Measurements from ENCODE around the gene CDA. TPM values are rescaled to one million over a fixed set of nuclear protein-coding genes. Genes with fewer than 3 reads are reported as not detected.

Gene CDA
- total and polyA plus RNA-seq, 2 experiments from 2014 or later, result 2.5 to 13.6 TPM

DNA sequence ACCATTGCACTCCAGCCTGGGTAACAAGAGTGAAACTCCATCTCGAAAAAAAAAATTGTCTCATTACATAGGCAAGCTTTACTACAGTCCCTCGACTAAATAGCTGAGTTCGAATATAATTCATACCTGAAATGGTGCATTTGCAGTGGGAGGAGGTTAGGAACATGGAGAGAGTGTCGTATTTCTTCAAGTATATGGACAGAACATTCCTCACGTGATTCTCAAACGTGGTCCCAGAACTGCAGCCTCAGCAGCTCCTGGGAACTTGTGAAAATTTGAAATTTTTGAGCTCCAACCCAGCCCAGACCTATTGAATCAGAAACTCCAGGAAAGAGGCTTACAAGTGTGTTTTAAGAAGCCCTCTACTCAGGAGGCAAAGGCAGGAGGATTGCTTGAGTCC is 7.2 kb downstream of the CDA start:
- no peak for TF ChIP-seq ZNF331 (CRISPR knock-in tag; IDR thresholded peaks at IDR 0.05; ENCODE audit: low read depth)
- no peak for TF ChIP-seq EZH2 (IDR thresholded peaks at IDR 0.05; ENCODE audit: low read depth, unreplicated experiment)
- TF ChIP-seq ZNF114 (CRISPR knock-in tag; IDR thresholded peaks at IDR 0.05), result no peak
- no peak for TF ChIP-seq EZH2phosphoT487 (IDR thresholded peaks at IDR 0.05; ENCODE audit: unreplicated experiment)
- TF ChIP-seq, protein P1, sequence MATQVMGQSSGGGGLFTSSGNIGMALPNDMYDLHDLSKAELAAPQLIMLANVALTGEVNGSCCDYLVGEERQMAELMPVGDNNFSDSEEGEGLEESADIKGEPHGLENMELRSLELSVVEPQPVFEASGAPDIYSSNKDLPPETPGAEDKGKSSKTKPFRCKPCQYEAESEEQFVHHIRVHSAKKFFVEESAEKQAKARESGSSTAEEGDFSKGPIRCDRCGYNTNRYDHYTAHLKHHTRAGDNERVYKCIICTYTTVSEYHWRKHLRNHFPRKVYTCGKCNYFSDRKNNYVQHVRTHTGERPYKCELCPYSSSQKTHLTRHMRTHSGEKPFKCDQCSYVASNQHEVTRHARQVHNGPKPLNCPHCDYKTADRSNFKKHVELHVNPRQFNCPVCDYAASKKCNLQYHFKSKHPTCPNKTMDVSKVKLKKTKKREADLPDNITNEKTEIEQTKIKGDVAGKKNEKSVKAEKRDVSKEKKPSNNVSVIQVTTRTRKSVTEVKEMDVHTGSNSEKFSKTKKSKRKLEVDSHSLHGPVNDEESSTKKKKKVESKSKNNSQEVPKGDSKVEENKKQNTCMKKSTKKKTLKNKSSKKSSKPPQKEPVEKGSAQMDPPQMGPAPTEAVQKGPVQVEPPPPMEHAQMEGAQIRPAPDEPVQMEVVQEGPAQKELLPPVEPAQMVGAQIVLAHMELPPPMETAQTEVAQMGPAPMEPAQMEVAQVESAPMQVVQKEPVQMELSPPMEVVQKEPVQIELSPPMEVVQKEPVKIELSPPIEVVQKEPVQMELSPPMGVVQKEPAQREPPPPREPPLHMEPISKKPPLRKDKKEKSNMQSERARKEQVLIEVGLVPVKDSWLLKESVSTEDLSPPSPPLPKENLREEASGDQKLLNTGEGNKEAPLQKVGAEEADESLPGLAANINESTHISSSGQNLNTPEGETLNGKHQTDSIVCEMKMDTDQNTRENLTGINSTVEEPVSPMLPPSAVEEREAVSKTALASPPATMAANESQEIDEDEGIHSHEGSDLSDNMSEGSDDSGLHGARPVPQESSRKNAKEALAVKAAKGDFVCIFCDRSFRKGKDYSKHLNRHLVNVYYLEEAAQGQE (IDR thresholded peaks at IDR 0.05; ENCODE audit: unreplicated experiment), result no peak
- TF ChIP-seq STAT1 (IDR thresholded peaks at IDR 0.05; ENCODE audit: unreplicated experiment), result no peak
- TF ChIP-seq, protein P2, sequence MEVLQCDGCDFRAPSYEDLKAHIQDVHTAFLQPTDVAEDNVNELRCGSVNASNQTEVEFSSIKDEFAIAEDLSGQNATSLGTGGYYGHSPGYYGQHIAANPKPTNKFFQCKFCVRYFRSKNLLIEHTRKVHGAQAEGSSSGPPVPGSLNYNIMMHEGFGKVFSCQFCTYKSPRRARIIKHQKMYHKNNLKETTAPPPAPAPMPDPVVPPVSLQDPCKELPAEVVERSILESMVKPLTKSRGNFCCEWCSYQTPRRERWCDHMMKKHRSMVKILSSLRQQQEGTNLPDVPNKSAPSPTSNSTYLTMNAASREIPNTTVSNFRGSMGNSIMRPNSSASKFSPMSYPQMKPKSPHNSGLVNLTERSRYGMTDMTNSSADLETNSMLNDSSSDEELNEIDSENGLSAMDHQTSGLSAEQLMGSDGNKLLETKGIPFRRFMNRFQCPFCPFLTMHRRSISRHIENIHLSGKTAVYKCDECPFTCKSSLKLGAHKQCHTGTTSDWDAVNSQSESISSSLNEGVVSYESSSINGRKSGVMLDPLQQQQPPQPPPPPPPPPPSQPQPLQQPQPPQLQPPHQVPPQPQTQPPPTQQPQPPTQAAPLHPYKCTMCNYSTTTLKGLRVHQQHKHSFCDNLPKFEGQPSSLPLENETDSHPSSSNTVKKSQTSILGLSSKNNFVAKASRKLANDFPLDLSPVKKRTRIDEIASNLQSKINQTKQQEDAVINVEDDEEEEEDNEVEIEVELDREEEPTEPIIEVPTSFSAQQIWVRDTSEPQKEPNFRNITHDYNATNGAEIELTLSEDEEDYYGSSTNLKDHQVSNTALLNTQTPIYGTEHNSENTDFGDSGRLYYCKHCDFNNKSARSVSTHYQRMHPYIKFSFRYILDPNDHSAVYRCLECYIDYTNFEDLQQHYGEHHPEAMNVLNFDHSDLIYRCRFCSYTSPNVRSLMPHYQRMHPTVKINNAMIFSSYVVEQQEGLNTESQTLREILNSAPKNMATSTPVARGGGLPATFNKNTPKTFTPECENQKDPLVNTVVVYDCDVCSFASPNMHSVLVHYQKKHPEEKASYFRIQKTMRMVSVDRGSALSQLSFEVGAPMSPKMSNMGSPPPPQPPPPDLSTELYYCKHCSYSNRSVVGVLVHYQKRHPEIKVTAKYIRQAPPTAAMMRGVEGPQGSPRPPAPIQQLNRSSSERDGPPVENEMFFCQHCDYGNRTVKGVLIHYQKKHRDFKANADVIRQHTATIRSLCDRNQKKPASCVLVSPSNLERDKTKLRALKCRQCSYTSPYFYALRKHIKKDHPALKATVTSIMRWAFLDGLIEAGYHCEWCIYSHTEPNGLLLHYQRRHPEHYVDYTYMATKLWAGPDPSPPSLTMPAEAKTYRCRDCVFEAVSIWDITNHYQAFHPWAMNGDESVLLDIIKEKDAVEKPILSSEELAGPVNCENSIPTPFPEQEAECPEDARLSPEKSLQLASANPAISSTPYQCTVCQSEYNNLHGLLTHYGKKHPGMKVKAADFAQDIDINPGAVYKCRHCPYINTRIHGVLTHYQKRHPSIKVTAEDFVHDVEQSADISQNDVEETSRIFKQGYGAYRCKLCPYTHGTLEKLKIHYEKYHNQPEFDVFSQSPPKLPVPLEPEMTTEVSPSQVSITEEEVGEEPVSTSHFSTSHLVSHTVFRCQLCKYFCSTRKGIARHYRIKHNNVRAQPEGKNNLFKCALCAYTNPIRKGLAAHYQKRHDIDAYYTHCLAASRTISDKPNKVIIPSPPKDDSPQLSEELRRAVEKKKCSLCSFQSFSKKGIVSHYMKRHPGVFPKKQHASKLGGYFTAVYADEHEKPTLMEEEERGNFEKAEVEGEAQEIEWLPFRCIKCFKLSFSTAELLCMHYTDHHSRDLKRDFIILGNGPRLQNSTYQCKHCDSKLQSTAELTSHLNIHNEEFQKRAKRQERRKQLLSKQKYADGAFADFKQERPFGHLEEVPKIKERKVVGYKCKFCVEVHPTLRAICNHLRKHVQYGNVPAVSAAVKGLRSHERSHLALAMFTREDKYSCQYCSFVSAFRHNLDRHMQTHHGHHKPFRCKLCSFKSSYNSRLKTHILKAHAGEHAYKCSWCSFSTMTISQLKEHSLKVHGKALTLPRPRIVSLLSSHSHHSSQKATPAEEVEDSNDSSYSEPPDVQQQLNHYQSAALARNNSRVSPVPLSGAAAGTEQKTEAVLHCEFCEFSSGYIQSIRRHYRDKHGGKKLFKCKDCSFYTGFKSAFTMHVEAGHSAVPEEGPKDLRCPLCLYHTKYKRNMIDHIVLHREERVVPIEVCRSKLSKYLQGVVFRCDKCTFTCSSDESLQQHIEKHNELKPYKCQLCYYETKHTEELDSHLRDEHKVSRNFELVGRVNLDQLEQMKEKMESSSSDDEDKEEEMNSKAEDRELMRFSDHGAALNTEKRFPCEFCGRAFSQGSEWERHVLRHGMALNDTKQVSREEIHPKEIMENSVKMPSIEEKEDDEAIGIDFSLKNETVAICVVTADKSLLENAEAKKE (CRISPR knock-in tag; IDR thresholded peaks at IDR 0.05), result no peak
- no peak for TF ChIP-seq POLR2AphosphoS5 (IDR thresholded peaks at IDR 0.05; ENCODE audit: low read depth)
- no peak for TF ChIP-seq JUNB (IDR thresholded peaks at IDR 0.05; ENCODE audit: unreplicated experiment)
- TF ChIP-seq, protein P3, sequence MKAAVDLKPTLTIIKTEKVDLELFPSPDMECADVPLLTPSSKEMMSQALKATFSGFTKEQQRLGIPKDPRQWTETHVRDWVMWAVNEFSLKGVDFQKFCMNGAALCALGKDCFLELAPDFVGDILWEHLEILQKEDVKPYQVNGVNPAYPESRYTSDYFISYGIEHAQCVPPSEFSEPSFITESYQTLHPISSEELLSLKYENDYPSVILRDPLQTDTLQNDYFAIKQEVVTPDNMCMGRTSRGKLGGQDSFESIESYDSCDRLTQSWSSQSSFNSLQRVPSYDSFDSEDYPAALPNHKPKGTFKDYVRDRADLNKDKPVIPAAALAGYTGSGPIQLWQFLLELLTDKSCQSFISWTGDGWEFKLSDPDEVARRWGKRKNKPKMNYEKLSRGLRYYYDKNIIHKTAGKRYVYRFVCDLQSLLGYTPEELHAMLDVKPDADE (IDR thresholded peaks at IDR 0.05), result no peak
- TF ChIP-seq, protein P4, sequence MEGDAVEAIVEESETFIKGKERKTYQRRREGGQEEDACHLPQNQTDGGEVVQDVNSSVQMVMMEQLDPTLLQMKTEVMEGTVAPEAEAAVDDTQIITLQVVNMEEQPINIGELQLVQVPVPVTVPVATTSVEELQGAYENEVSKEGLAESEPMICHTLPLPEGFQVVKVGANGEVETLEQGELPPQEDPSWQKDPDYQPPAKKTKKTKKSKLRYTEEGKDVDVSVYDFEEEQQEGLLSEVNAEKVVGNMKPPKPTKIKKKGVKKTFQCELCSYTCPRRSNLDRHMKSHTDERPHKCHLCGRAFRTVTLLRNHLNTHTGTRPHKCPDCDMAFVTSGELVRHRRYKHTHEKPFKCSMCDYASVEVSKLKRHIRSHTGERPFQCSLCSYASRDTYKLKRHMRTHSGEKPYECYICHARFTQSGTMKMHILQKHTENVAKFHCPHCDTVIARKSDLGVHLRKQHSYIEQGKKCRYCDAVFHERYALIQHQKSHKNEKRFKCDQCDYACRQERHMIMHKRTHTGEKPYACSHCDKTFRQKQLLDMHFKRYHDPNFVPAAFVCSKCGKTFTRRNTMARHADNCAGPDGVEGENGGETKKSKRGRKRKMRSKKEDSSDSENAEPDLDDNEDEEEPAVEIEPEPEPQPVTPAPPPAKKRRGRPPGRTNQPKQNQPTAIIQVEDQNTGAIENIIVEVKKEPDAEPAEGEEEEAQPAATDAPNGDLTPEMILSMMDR (conservative IDR thresholded peaks at IDR 0.05; ENCODE audit: low read depth in 2 of 2), result no peak
- no peak for TF ChIP-seq CREB1 (CRISPR knock-in tag; IDR thresholded peaks at IDR 0.05; ENCODE audit: low read depth)
- no peak for TF ChIP-seq NANOG (IDR thresholded peaks at IDR 0.05; ENCODE audit: borderline replicate concordance)
- Histone ChIP-seq H3K4me3 (no peak overlapping the region), H3F3A (replicated peaks; ENCODE audit: low read depth) (no peaks in the 10 kb centered on the region), H3K9me2 (ENCODE audit: insufficient read depth) (peaks cover 3% of the 10 kb centered on the region; the same call in 1 of the 2 replicates), H3K27ac (ENCODE audit: low read depth) (no peak overlapping the region), H3K79me2 (replicated peaks; ENCODE audit: insufficient read depth) (no peaks in the 10 kb centered on the region), H3K4me2 (no peak overlapping the region), H3K36me3 (ENCODE audit: insufficient read depth) (no peaks in the 10 kb centered on the region), H4K20me1 (replicated peaks; ENCODE audit: insufficient read depth) (no peaks in the 10 kb centered on the region), H3K4me1 (ENCODE audit: insufficient read depth) (no peaks in the 10 kb centered on the region), H3K27me3 (ENCODE audit: insufficient read depth) (no peaks in the 10 kb centered on the region), H2AFZ (no peak overlapping the region)
- no peak for ATAC-seq
- Mint-ChIP-seq H3K4me3 (no peak overlapping the region), H3K9me3 (no peaks in the 10 kb centered on the region), H3K27ac (no peak overlapping the region), H3K4me1 (0 out of 3 replicates have a peak, but pooled peaks cover 3% of the 10 kb centered on the region), H3K36me3 (ENCODE audit: low read depth) (no peaks in the 10 kb centered on the region; the same call in 2 of the 3 replicates), H3K27me3 (ENCODE audit: insufficient read depth, low read depth, poor library complexity) (peaks cover 4% of the 10 kb centered on the region)
- DNase-seq (ENCODE audit: low spot score), result no peak

All from GM23338 (cell line).